ENCODE results near the gene CFAP92. TPM values are rescaled to one million over a fixed set of nuclear protein-coding genes. Genes with fewer than 3 reads are reported as not detected.

Gene CFAP92
- total and polyA plus RNA-seq, 7 experiments from 2014 or later = 0.10 to 1.4 (median 0.46) TPM

DNA sequence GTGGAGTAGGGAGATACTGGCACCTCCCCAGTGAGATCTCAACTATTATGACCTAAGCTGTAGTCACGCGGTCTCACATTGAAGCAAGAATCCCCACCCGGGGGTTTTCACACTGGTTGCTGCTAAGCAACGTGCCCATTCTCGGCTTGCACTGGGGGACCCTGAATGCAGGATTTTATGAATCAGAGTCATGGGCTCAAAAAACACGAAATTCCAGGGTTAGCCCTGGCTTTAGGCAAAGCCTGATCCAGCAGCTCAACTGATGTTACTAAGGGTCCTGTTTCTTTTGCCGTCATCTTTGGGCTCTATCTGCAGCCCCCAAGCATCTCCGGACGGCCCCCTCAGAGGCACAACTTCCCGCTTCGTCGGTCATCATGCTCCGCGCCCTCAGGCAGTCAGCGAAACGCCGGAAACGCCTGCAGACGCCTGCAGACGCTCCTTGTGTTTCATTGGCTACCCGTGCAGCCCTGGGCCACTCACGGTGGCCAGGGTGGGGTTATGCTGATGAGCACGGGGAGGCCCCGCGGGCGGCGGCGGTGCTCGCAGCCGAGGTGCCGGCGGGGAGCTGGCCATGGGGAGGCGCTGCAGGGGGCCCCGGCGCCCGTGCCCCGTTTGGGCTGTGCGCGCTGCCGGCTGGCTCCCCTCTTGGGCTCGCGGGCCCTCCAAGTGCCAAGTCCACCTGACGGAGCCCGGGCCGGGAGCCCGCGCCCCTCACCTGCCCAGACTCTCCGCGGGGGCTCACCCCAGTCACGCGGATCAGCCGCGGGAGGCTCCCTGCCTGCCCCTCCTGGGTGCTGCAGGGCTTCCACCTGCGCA lies 33.1 kb upstream of the CFAP92 start:
- peak overlapping the region; percentile 69 to 88 (median 86) for H3K4me3 Mint-ChIP-seq

DNA sequence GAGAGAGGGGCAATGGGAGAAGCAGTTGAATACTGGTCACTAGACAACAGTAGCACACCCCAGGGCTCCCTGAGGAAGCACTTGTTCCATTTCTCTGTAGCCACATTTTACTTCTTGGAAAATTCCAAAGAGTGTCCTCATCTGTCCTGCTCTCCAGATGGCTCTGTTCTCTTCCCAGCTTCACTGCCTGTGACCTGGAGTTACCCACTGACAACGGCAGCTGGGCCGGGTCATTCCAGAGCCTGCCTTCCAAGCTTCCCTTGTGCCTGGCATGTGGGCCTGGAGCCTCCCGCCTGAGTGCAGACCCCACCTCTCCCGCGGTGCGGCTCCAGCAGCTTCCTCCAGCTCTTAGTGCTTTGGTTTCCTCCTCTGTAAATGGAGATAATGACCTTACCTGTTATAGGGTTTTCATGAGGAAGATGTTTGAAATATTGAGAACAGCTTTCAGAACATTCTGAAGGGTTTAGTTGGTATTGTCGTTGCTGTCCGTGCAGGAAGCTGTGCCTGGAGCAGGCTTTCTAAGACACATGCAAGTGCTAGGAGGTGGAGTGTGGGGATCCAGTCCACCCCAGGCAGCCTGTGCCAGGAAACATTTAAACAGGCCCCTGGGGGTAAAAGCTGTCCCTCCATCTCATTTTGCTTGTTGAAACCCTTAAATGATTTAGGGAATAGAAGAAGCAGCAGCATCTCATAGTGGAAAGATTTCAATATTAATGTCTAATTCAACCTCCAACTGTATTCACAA lies 32.0 kb upstream of the CFAP92 start:
- Histone ChIP-seq H3K4me3 (ENCODE audit: low read length) (no peak overlapping the region), H3K36me3 (ENCODE audit: control insufficient read depth in 2 of 3, insufficient read depth in 3 of 3, low read length in 3 of 3) (no peaks in the 10 kb centered on the region), H3K27me3 (ENCODE audit: control insufficient read depth in 2 of 2, insufficient read depth in 2 of 2, low read length in 2 of 2) (no peaks in the 10 kb centered on the region), H3K27ac (ENCODE audit: low read depth, low read length) (peak overlapping the region; percentile 74), H3K9me3 (ENCODE audit: control insufficient read depth in 2 of 3, low read length in 3 of 3) (no peaks in the 10 kb centered on the region), H3K4me1 (ENCODE audit: control insufficient read depth in 2 of 2, insufficient read depth in 2 of 2, low read length in 2 of 2) (peaks cover 8 to 11% of the 10 kb centered on the region in 2 donors)
- peak overlapping the region; percentile 82 to 97 (median 93) for H3K27ac Mint-ChIP-seq
- H3K27me3 Mint-ChIP-seq = peaks cover 0 to 3% (median 0%) of the 10 kb centered on the region in 5 donors
- POLR2A ChIA-PET = interaction anchor here (0.7 to 4.4 kb wide), 14 partner anchors 10 to 290 kb away, joined by 3 to 95 read pairs (median 6); partner anchors contain the start of genes CFAP92, CNBP and COPG1
- no peaks in the 10 kb centered on the region for H3K9me3 Mint-ChIP-seq
- intact Hi-C loops (cut with micrococcal nuclease) = loop anchor here in 1 of 2 donors (2.0 to 5.0 kb wide), 3 partner anchors 27 to 409 kb away; no protein-coding TSS in a partner anchor
- H3K36me3 Mint-ChIP-seq = peaks cover 0 to 5% (median 1%) of the 10 kb centered on the region in 5 donors
- ATAC-seq (no peak), DNase-seq (no peak)
- CTCF ChIA-PET = interaction anchor here (0.7 to 4.6 kb wide), 13 partner anchors 9 to 220 kb away, joined by 3 to 74 read pairs (median 5); partner anchors contain the start of gene CFAP92
- H3K4me3 Mint-ChIP-seq = peak overlapping the region in 9 of 10 donors; percentile 69 to 88 (median 87)
- peaks cover 13 to 35% (median 29%) of the 10 kb centered on the region in 7 donors for H3K4me1 Mint-ChIP-seq

More for the DNA sequence above, 33.1 kb upstream of the CFAP92 start:
- peak overlapping the region; percentile 67 for H3K4me3 ChIP-seq (ENCODE audit: low read length)
- intact Hi-C loops (cut with micrococcal nuclease) = loop anchor here (1.0 to 5.0 kb wide), 13 partner anchors 11 to 410 kb away; partner anchors contain the start of genes CFAP92 (in 2 of the 2), CNBP (in 2 of the 2), COPG1 (in 2 of the 2) and ISY1 (in 2 of the 2)
- no peaks in the 10 kb centered on the region for H3K36me3 ChIP-seq (ENCODE audit: control insufficient read depth in 2 of 3, insufficient read depth in 3 of 3, low read length in 3 of 3)
- peak overlapping the region; percentile 82 to 97 (median 93) for H3K27ac Mint-ChIP-seq
- ChIA-PET CTCF (interaction anchor here (0.6 to 4.6 kb wide), 16 partner anchors 10 to 219 kb away, joined by 3 to 74 read pairs (median 4); partner anchors contain the start of gene CFAP92), POLR2A (interaction anchor here (0.6 to 4.4 kb wide), 24 partner anchors 12 to 343 kb away, joined by 3 to 95 read pairs (median 6); partner anchors contain the start of genes CFAP92, CNBP, COPG1 and HMCES)
- peaks cover 13 to 31% (median 25%) of the 10 kb centered on the region in 7 donors for H3K4me1 Mint-ChIP-seq
- no peaks in the 10 kb centered on the region for H3K9me3 ChIP-seq (ENCODE audit: control insufficient read depth in 2 of 3, low read length in 3 of 3)
- peaks cover 8 to 11% of the 10 kb centered on the region in 2 donors for H3K4me1 ChIP-seq (ENCODE audit: control insufficient read depth in 2 of 2, insufficient read depth in 2 of 2, low read length in 2 of 2)
- no peaks in the 10 kb centered on the region for H3K9me3 Mint-ChIP-seq
- H3K36me3 Mint-ChIP-seq = peaks cover 0 to 5% (median 0%) of the 10 kb centered on the region in 5 donors
- ATAC-seq (peak; percentile 99), DNase-seq (peak; percentile 84 to 94 (median 93))
- H3K27me3 ChIP-seq (ENCODE audit: control insufficient read depth in 2 of 2, insufficient read depth in 2 of 2, low read length in 2 of 2) = no peaks in the 10 kb centered on the region
- H3K27ac ChIP-seq (ENCODE audit: low read depth, low read length) = peak overlapping the region; percentile 74
- peaks cover 0 to 3% (median 0%) of the 10 kb centered on the region in 5 donors for H3K27me3 Mint-ChIP-seq

DNA sequence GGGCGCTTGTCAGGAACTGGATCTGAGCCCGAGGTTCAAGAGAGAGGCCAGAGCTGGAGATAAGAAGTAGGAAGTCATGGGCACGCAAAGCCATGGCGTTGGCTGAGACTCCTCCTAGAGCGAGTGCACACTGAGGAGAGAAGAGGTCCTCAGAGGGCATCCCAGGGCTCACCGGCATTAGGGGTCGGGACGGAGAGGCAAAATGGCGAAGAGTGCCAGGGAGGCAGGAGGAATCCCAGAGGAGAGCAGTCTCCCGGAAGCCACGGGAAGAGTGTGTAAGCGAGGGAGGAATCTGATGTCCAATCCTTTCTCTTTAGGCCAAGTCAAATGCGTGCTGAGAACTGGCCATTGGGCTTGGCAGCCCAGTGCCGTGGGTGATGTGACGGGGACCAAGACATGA lies 31.2 kb upstream of the CFAP92 start:
- DNase-seq (no peak), ATAC-seq (no peak)
- Histone ChIP-seq H3K36me3 (ENCODE audit: control insufficient read depth in 2 of 3, insufficient read depth in 3 of 3, low read length in 3 of 3) (no peaks in the 10 kb centered on the region), H3K27ac (ENCODE audit: low read depth, low read length) (no peak overlapping the region), H3K4me3 (ENCODE audit: low read length) (no peak overlapping the region), H3K27me3 (ENCODE audit: control insufficient read depth in 2 of 2, insufficient read depth in 2 of 2, low read length in 2 of 2) (no peaks in the 10 kb centered on the region), H3K4me1 (ENCODE audit: control insufficient read depth in 2 of 2, insufficient read depth in 2 of 2, low read length in 2 of 2) (peaks cover 8 to 11% of the 10 kb centered on the region in 2 donors), H3K9me3 (ENCODE audit: control insufficient read depth in 2 of 3, low read length in 3 of 3) (no peaks in the 10 kb centered on the region)
- Mint-ChIP-seq H3K4me3 (peak overlapping the region in 6 of 10 donors; percentile 18 to 45 (median 34)), H3K27ac (peak overlapping the region in 7 of 9 donors; percentile 28 to 92 (median 62)), H3K36me3 (peaks cover 0 to 5% (median under 1%) of the 10 kb centered on the region in 5 donors), H3K4me1 (peaks cover 13 to 35% (median 29%) of the 10 kb centered on the region in 7 donors), H3K27me3 (peaks cover 0 to 3% (median 0%) of the 10 kb centered on the region in 5 donors), H3K9me3 (no peaks in the 10 kb centered on the region)
- ChIA-PET CTCF (interaction anchor here (0.6 to 4.6 kb wide), 6 partner anchors 9 to 220 kb away, joined by 3 to 74 read pairs (median 9); no protein-coding TSS in a partner anchor), POLR2A (interaction anchor here (1.0 to 4.4 kb wide), 4 partner anchors 10 to 28 kb away, joined by 3 to 95 read pairs (median 35); partner anchors contain the start of gene CFAP92)
- intact Hi-C loops (cut with micrococcal nuclease) = loop anchor here in 1 of 2 donors (5.0 kb wide), 1 partner anchor 408 kb away; no protein-coding TSS in a partner anchor

GRCh38 chr3:129023909-129024308 lies 30.0 kb upstream of the CFAP92 start:
- no peak for ATAC-seq
- H3K9me3 ChIP-seq (ENCODE audit: control insufficient read depth in 2 of 3, low read length in 3 of 3) = no peaks in the 10 kb centered on the region
- Mint-ChIP-seq H3K4me1 (peaks cover 13 to 40% (median 31%) of the 10 kb centered on the region in 7 donors), H3K27ac (peak overlapping the region in 1 of 9 donors; percentile 32), H3K27me3 (peaks cover 0 to 3% (median 0%) of the 10 kb centered on the region in 5 donors), H3K4me3 (no peak overlapping the region), H3K36me3 (peaks cover 0 to 5% (median 0%) of the 10 kb centered on the region in 5 donors), H3K9me3 (no peaks in the 10 kb centered on the region)
- no peak overlapping the region for H3K4me3 ChIP-seq (ENCODE audit: low read length)
- no peak overlapping the region for H3K27ac ChIP-seq (ENCODE audit: low read depth, low read length)
- H3K27me3 ChIP-seq (ENCODE audit: control insufficient read depth in 2 of 2, insufficient read depth in 2 of 2, low read length in 2 of 2) = no peaks in the 10 kb centered on the region
- intact Hi-C loops (cut with micrococcal nuclease) = no loop called here
- no peaks in the 10 kb centered on the region for H3K36me3 ChIP-seq (ENCODE audit: control insufficient read depth in 2 of 3, insufficient read depth in 3 of 3, low read length in 3 of 3)
- H3K4me1 ChIP-seq (ENCODE audit: control insufficient read depth in 2 of 2, insufficient read depth in 2 of 2, low read length in 2 of 2) = peaks cover 8 to 11% of the 10 kb centered on the region in 2 donors
- DNase-seq = no peak
- ChIA-PET CTCF (no interaction called here), POLR2A (interaction anchor here (0.6 kb wide), 1 partner anchor 53 kb away, joined by 3 read pairs; no protein-coding TSS in a partner anchor)

DNA sequence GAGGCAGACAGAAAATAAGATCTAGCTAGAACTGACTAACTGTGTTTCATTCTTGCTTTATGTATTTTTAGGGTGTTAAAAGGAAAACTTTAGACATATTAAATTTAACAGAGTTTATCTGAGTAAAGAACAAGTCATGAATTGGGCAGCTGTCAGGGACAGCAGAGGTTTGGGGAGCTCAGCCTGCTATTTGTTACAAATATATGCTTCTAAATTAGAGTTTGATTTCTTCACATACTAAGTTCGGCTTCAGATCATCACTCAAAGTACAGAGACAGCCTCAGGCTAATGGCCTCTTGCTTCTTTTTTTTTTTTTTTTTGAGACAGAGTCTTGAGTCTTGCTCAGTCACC lies 29.1 kb upstream of the CFAP92 start:
- POLR2A ChIA-PET = interaction anchor here (0.5 to 1.8 kb wide), 3 partner anchors 15 to 86 kb away, joined by 3 to 6 read pairs (median 4); no protein-coding TSS in a partner anchor
- intact Hi-C loops (cut with micrococcal nuclease) = no loop called here
- Histone ChIP-seq H3K4me1 (ENCODE audit: control insufficient read depth in 2 of 2, insufficient read depth in 2 of 2, low read length in 2 of 2) (peaks cover 10 to 11% of the 10 kb centered on the region in 2 donors), H3K27ac (ENCODE audit: low read depth, low read length) (no peak overlapping the region), H3K4me3 (ENCODE audit: low read length) (no peak overlapping the region), H3K36me3 (ENCODE audit: control insufficient read depth in 2 of 3, insufficient read depth in 3 of 3, low read length in 3 of 3) (no peaks in the 10 kb centered on the region), H3K9me3 (ENCODE audit: control insufficient read depth in 2 of 3, low read length in 3 of 3) (no peaks in the 10 kb centered on the region), H3K27me3 (ENCODE audit: control insufficient read depth in 2 of 2, insufficient read depth in 2 of 2, low read length in 2 of 2) (no peaks in the 10 kb centered on the region)
- H3K36me3 Mint-ChIP-seq = peaks cover 0 to 5% (median 0%) of the 10 kb centered on the region in 5 donors
- ATAC-seq (no peak), DNase-seq (no peak)
- no peaks in the 10 kb centered on the region for H3K9me3 Mint-ChIP-seq
- peaks cover 13 to 47% (median 40%) of the 10 kb centered on the region in 7 donors for H3K4me1 Mint-ChIP-seq
- CTCF ChIA-PET = interaction anchor here (0.6 to 1.0 kb wide), 3 partner anchors 41 to 279 kb away, joined by 3 to 7 read pairs (median 3); no protein-coding TSS in a partner anchor
- H3K4me3 Mint-ChIP-seq = no peak overlapping the region
- no peaks in the 10 kb centered on the region for H3K27me3 Mint-ChIP-seq
- peak overlapping the region in 2 of 9 donors; percentile 12 to 25 for H3K27ac Mint-ChIP-seq

Measured in naive thymus-derived CD4-positive, alpha-beta T cell (primary cell).